ENCODE results near the gene ZNHIT2. TPM values are rescaled to one million over a fixed set of nuclear protein-coding genes. Genes with fewer than 3 reads are reported as not detected.

The ZNHIT2 gene
- total and polyA plus RNA-seq, 10 of the 15 experiments (the other 5 are each of a cell fraction or from before 2014, with no cell fraction given) = 0.24 to 20.4 (median 15.5) TPM; not detected in 1

DNA sequence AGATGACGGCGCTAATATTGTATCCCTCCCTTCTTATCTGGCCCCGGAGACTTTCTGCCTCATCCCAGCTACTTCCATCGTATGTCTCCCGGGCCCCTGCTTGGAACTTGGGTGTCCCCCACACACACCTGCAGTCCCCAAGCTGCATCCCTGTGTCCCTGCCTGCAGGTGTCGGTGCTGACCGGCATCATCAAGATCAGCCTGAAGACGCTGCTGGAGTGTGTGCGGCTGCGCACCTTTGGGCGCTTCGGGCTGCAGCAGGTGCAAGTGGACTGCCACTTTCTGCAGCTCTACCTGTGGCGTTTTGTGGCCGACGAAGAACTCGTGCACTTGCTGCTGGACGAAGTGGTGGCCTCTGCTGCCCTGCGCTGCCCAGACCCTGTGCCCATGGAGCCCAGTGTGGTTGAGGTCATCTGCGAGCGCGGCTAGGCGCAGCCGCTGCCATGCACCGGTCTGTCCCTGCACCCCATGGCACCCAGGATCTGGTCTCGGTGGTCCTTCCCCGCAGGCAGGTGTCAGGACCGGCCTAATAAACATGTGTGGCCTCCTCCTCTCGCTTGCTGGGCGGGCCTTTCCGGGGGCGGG, 6.2 kb downstream of the ZNHIT2 start:
- H3K4me1 ChIP-seq (ENCODE audit: control insufficient read depth, insufficient read depth, low read length) = peaks cover 19% of the 10 kb centered on the region
- no peak overlapping the region for H3K4me3 ChIP-seq
- TF ChIP-seq MLLT1 (IDR thresholded peaks at IDR 0.05) (no peak), MXI1 (IDR thresholded peaks at IDR 0.05; ENCODE audit: low read depth, low read length) (0 out of 2 replicates have a peak, but pooled peaks have one; percentile 48), JUND (IDR thresholded peaks at IDR 0.05; ENCODE audit: low read depth, low read length) (no peak), RAD21 (IDR thresholded peaks at IDR 0.05; ENCODE audit: insufficient read depth, low read depth, low read length) (no peak), MTA3 (IDR thresholded peaks at IDR 0.05; ENCODE audit: borderline replicate concordance, low read length) (no peak), NR2C2 (IDR thresholded peaks at IDR 0.05; ENCODE audit: borderline replicate concordance, control insufficient read depth, insufficient read length, low read depth) (no peak), CHD2 (IDR thresholded peaks at IDR 0.05; ENCODE audit: borderline replicate concordance, low read depth, low read length) (0 out of 2 replicates have a peak, but pooled peaks have one; percentile 20), ATF7 (IDR thresholded peaks at IDR 0.05; ENCODE audit: low read depth) (no peak), RB1 (IDR thresholded peaks at IDR 0.05; ENCODE audit: borderline replicate concordance) (no peak), SMAD5 (IDR thresholded peaks at IDR 0.05; ENCODE audit: low read depth) (no peak), HDGF (IDR thresholded peaks at IDR 0.05) (0 out of 2 replicates have a peak, but pooled peaks have one; percentile 58), SKIL (IDR thresholded peaks at IDR 0.05; ENCODE audit: low read depth, poor library complexity, severe bottlenecking) (no peak), BCLAF1 (IDR thresholded peaks at IDR 0.05) (no peak)
- TF ChIP-seq, protein P1, sequence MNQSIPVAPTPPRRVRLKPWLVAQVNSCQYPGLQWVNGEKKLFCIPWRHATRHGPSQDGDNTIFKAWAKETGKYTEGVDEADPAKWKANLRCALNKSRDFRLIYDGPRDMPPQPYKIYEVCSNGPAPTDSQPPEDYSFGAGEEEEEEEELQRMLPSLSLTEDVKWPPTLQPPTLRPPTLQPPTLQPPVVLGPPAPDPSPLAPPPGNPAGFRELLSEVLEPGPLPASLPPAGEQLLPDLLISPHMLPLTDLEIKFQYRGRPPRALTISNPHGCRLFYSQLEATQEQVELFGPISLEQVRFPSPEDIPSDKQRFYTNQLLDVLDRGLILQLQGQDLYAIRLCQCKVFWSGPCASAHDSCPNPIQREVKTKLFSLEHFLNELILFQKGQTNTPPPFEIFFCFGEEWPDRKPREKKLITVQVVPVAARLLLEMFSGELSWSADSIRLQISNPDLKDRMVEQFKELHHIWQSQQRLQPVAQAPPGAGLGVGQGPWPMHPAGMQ (IDR thresholded peaks at IDR 0.05; ENCODE audit: borderline replicate concordance) = no peak
- H3K27ac ChIP-seq (ENCODE audit: control insufficient read depth, insufficient read depth) = no peak overlapping the region
- H3K36me3 ChIP-seq (ENCODE audit: control insufficient read depth in 2 of 2, insufficient read depth in 2 of 2, low read length in 1 of 2) = peaks cover 8 to 16% of the 10 kb centered on the region in 2 experiments; a peak in 3 of 4 replicates
- H3K9me3 ChIP-seq (replicated peaks; ENCODE audit: control insufficient read depth, insufficient read depth, low read length) = no peaks in the 10 kb centered on the region
- no peaks in the 10 kb centered on the region for H3K27me3 ChIP-seq (replicated peaks in 1 of 2; ENCODE audit: control insufficient read depth in 2 of 2, insufficient read depth in 2 of 2, low read length in 1 of 2)
- WGBS (ENCODE audit: insufficient coverage, insufficient replicate concordance, low lambda C conversion rate, missing lambda C conversion rate) = 74% methylated on average over 28 of the region's 31 CpGs
- ChIA-PET POLR2A (interaction anchor here (0.6 to 2.7 kb wide), 14 partner anchors 10 to 332 kb away, joined by 3 to 31 read pairs (median 4); partner anchors contain the start of genes ARL2, CAPN1, FAU and MRPL49), RAD21 (ENCODE audit: unreplicated experiment) (interaction anchor here (0.6 to 3.8 kb wide), 18 partner anchors 11 to 264 kb away, joined by 3 to 59 read pairs (median 5); partner anchors contain the start of genes ARL2, CAPN1, CDC42EP2 and FAU), SMC1A (ENCODE audit: uncharacterized antibody, unreplicated experiment) (interaction anchor here (0.6 to 3.1 kb wide), 10 partner anchors 10 to 263 kb away, joined by 3 to 27 read pairs (median 5); partner anchors contain the start of genes CAPN1, FAU and MRPL49), CTCF (interaction anchor here (0.6 to 6.3 kb wide), 39 partner anchors 8 to 794 kb away, joined by 3 to 93 read pairs (median 4); partner anchors contain the start of genes ARL2, BATF2, CAPN1 and CDC42BPG)
- no peaks in the 10 kb centered on the region; the same call in 1 of the 2 replicates for H4K20me1 ChIP-seq (ENCODE audit: control insufficient read depth, insufficient read depth)
- no peak overlapping the region for H3K9ac ChIP-seq (ENCODE audit: control insufficient read depth, insufficient read depth, low read length)
- in situ Hi-C loops (cut with MboI) (no loop called here), intact Hi-C loops (cut with micrococcal nuclease; ENCODE audit: unreplicated experiment) (loop anchor here (5.0 to 10.0 kb wide), 4 partner anchors 71 to 336 kb away; partner anchors contain the start of genes ATG2A, CAPN1, DPF2 and SF1)
- peak overlapping the region; percentile 95 for H3K4me2 ChIP-seq (ENCODE audit: control insufficient read depth, insufficient read depth)
- no TSS peak for BruUV-seq (replicated peaks)
- peaks cover 7% of the 10 kb centered on the region for H3K79me2 ChIP-seq (ENCODE audit: control insufficient read depth, insufficient read depth, low read length)
- no peak for DNase-seq (ENCODE audit: low read depth, low spot score)
- no peak for ATAC-seq
- no peak overlapping the region for H2AFZ ChIP-seq (ENCODE audit: control insufficient read depth, low read depth, low read length)
- no peak for FAIRE-seq

All from GM12878 (cell line).